Activated CD4-positive, alpha-beta T cell treated with anti-CD3 and anti-CD28 coated beads for 36 hours (primary cell): Measurements from ENCODE around the gene KIF19. TPM values are rescaled to one million over a fixed set of nuclear protein-coding genes. Genes with fewer than 3 reads are reported as not detected.

Experiments used
- ATAC-seq: fragments of 200-7000 bp; cut with Tn5 transposase; one replicate; pipeline ENCODE4 v1.10.0; 2021; ENCODE audit warnings: mild to moderate bottlenecking, moderate library complexity
- CTCF ChIA-PET: fragments of 350-600 bp; sonication (Branson Sonifier 250); formaldehyde crosslinking; loops from one replicate; lab custom pipeline; 2021; ENCODE audit warnings: antibody characterized with exemption; lab: Charles Lee
- POLR2A ChIA-PET: fragments of 350-600 bp; sonication (Branson Sonifier 250); formaldehyde crosslinking; loops from one replicate; lab custom pipeline; 2021; ENCODE audit warnings: antibody characterized with exemption, inconsistent platforms; lab: Charles Lee
- DNase-seq: peaks from one replicate; pipeline ENCODE4 v3.0.0-alpha.2; 2020
- H3K27ac Mint-ChIP-seq: one replicate; pipeline ENCODE4 v1.8.0; 2021; ENCODE audit warnings: mixed read lengths
- H3K27me3 Mint-ChIP-seq: one replicate; pipeline ENCODE4 v1.8.0; 2021; ENCODE audit warnings: mixed read lengths
- H3K36me3 Mint-ChIP-seq: one replicate; pipeline ENCODE4 v1.8.0; 2021; ENCODE audit warnings: low read depth, mixed read lengths
- H3K4me1 Mint-ChIP-seq: one replicate; pipeline ENCODE4 v1.8.0; 2021; ENCODE audit warnings: mixed read lengths
- H3K4me3 Mint-ChIP-seq: one replicate; pipeline ENCODE4 v1.8.0; 2021; ENCODE audit warnings: mild to moderate bottlenecking, moderate library complexity, mixed read lengths
- H3K9me3 Mint-ChIP-seq: one replicate; pipeline ENCODE4 v1.8.0; 2021; ENCODE audit warnings: low read depth, mixed read lengths
- intact Hi-C, 2 experiments: fragments of 100-400 bp; cut with DNase I in 1 of 2; cut with micrococcal nuclease in 1 of 2; formaldehyde crosslinking; loops; one replicate each; pipeline versions ENCODE4 v1.14.2 to v1.15.1; 2022 to 2024; cut with DNase I, micrococcal nuclease
- total RNA-seq, 2 experiments: library from RNA; stranded (reverse); gene quantifications; one replicate each; pipeline ENCODE4 v1.2.3, GENCODE V29; 2021

KIF19 gene
- total RNA-seq, 2 experiments from 2014 or later, result 0.11 TPM; not detected in 1

DNA sequence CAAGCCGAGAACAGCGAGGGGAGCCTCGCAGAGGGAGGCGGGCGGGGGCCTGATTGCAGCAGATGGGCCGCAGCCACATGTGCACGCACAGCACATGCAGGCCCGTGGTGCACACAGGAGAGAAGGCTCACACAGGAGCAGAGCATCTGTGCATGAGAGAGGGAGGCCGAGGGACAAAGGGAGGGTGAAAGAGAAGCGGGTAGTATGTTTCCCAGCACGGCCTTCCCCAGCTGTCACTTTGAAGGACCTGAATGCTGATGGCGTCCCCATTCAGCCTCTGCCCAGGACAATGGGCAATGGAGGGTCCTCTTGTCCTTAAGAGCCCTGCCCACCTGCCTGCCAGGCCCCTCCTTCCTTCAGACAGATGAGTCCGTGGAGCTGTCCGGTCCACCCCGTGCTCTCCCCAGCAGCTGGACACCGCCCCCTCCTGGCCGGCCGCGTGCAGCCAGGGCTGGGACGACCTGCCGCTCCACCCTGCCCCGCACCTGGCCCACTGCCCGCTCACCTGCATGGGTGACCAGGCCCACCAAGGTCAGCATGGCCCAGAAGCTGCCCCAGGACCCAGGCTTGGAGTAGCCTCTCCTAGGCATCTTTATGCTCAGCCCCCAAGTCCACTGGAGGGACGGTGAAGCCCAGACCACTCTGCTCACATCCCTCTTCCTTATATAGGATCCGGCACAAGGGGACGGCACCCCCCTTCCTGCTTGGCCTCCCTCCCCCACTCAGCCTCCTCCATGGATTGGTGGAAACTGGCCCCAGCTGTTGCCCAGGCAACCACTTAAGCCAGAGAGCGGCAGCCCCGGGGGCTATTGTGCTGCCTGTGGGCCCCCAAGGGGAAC is 35.4 kb downstream of the KIF19 start, which contains the start of gene BTBD17:
Gene BTBD17, minus strand, starts transcription at position 639 of the 839 bp plus-strand sequence. Its CDS starts 49 bp downstream, at position 590.
- H3K4me1 Mint-ChIP-seq, result no peaks in the 10 kb centered on the region
- intact Hi-C loops, result no loop called here
- POLR2A ChIA-PET, result no interaction called here

DNA sequence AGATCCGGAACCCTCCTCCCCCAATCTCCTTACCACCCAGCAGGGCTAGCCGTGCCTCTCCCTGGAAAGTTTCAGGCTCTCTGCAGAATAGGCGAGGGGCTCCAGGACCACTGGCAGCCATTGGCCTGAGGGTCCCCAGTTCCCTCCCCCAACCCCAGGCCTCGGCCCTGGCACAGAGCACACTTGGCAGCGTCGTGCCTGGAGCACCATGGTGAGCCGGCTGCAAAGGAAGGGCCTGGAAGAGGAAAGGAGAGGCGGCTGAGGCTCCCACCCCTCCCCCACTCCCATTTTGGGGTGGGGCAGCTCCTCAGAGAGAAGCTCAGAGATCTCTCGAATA is 36.0 kb downstream of the KIF19 start:
- peaks cover 14% of the 10 kb centered on the region for H3K27me3 Mint-ChIP-seq

More for the DNA sequence above, 35.4 kb downstream of the KIF19 start, which contains the start of gene BTBD17:
- ATAC-seq, result peak; percentile 65
- H3K27ac Mint-ChIP-seq, result no peak within 1 kb of the TSS
- H3K27me3 Mint-ChIP-seq, result peaks cover 14% of the 10 kb centered on the region
- CTCF ChIA-PET, result interaction anchor here (1.3 to 3.0 kb wide), 7 partner anchors 10 to 242 kb away, joined by 3 to 9 read pairs (median 6); no protein-coding TSS in a partner anchor
- peak; percentile 69 for DNase-seq
- H3K4me3 Mint-ChIP-seq, result no peak within 1 kb of the TSS
- H3K9me3 Mint-ChIP-seq, result no peaks in the 10 kb centered on the region
- no peaks in the 10 kb centered on the region for H3K36me3 Mint-ChIP-seq

DNA sequence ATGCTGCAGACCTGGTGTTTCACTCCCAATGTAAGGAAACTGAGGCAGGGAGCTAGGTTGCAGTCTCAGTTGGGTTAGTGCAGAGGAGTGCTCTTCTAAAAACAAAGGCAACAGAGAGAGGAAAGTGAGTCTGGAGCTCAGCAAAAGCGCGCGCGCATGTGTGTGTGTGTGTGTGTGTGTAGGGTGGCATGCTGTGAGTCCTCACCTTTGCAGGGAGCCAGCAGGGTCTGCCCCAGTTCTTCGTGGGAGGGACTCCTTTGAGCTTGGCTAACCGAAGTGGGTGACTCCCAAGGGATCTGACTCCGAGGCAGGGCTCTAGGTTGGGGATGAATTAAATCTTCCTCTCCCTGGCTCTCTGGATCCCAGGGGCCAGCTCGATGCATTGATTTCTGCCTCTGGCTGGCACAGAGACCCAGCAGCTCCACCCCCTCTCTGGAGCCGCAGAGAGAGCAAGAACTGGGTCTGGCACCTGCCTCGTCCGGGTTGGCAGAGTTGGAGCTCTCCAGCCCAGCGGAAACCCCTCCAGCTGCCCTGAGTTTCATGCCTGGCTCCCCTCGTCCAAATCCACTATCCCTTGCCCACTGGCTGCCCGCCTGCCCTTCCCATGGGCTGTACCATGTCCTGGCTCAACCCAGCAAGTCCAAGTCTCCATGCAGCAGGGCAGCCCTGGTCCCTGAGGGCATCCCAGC is 36.9 kb downstream of the KIF19 start:
- Mint-ChIP-seq H3K4me1 (no peaks in the 10 kb centered on the region), H3K4me3 (no peak overlapping the region), H3K27me3 (peaks cover 12% of the 10 kb centered on the region), H3K27ac (no peak overlapping the region), H3K9me3 (no peaks in the 10 kb centered on the region), H3K36me3 (no peaks in the 10 kb centered on the region)
- no peak for DNase-seq
- POLR2A ChIA-PET, result interaction anchor here (0.6 kb wide), 1 partner anchor 902 kb away, joined by 4 read pairs; no protein-coding TSS in a partner anchor
- CTCF ChIA-PET, result interaction anchor here (0.7 to 3.0 kb wide), 13 partner anchors 10 to 734 kb away, joined by 3 to 9 read pairs (median 3); no protein-coding TSS in a partner anchor
- intact Hi-C loops, result no loop called here
- no peak for ATAC-seq

More for the DNA sequence above, 36.0 kb downstream of the KIF19 start:
- Mint-ChIP-seq H3K36me3 (no peaks in the 10 kb centered on the region), H3K4me3 (no peak overlapping the region), H3K4me1 (no peaks in the 10 kb centered on the region), H3K9me3 (no peaks in the 10 kb centered on the region), H3K27ac (no peak overlapping the region)
- ATAC-seq (no peak), DNase-seq (no peak)
- intact Hi-C loops, result no loop called here
- ChIA-PET POLR2A (no interaction called here), CTCF (interaction anchor here (0.8 to 3.0 kb wide), 7 partner anchors 10 to 241 kb away, joined by 3 to 9 read pairs (median 6); no protein-coding TSS in a partner anchor)

DNA sequence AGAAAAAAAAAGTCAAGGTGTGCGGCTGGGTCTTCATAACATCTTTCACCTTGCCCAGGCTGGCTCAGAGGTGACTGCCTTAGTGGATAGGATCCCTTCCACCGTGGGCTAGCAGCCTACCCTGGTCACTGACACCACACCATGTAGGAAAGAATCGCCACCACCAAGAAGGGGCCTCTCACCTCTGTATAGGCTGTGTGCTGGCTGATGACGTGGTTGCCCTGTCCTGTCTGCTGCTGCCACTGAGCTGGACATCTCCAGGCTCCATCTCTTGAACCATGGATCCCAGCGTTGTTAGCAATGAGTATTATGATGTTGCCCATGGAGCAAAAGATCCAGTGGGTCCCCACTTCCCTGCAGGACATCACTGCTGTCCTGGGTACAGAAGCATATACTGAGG is 41.2 kb downstream of the KIF19 start, which contains the start of gene GPR142:
Gene GPR142, plus strand, starts transcription at position 301 of the 400 bp plus-strand sequence. CDS start 2,035 bp downstream, outside the sequence.
- intact Hi-C loops, result no loop called here
- Mint-ChIP-seq H3K27ac (no peak within 1 kb of the TSS), H3K4me1 (peaks cover 13% of the 10 kb centered on the region), H3K36me3 (no peaks in the 10 kb centered on the region), H3K27me3 (peaks cover 2% of the 10 kb centered on the region), H3K4me3 (no peak within 1 kb of the TSS), H3K9me3 (no peaks in the 10 kb centered on the region)
- ChIA-PET POLR2A (no interaction called here), CTCF (interaction anchor here (0.6 to 3.5 kb wide), 27 partner anchors 11 to 324 kb away, joined by 3 to 44 read pairs (median 6); partner anchors contain the start of genes CD300LB and CD300LD)
- DNase-seq, result no peak
- no peak for ATAC-seq

DNA sequence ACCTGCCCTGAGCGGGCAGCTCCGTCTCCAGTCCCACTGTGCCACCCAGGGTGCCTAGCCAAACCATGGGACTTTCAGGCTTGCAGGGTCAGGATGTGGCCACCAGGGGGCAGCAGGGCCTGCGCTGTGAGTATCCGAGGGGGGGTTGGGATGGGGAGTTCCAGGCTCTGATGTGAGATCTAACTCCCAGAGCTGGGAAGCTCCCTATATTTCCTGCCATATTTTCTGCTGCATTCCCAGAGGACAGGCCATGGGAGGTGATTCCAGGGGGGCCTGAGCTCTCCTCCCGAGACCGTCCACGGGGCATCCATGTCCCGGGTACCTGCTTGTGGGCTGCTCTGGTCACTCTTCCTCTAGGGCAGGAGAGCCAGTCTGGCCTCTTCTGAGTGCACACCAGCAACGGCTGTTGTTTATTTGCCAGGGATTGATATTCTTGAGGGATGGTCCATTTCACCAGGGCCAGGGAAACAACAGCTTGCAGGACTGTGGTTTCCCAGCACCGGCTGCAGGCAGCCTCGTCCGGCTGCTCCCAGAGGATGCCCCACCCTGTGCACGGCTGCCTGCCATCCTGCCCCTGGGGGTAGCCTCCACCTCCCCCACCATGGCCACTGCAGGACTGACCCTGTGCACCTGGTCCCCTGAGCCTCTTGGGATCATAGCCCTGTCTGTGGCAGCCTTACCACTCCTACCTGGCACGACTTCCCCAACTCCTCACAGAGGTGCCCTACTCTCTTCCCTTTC is 42.5 kb downstream of the KIF19 start:
- peak; percentile 74 for ATAC-seq
- Mint-ChIP-seq H3K27me3 (peaks cover 2% of the 10 kb centered on the region), H3K4me1 (peaks cover 13% of the 10 kb centered on the region), H3K36me3 (no peaks in the 10 kb centered on the region), H3K4me3 (peak overlapping the region; percentile 15), H3K9me3 (no peaks in the 10 kb centered on the region), H3K27ac (no peak overlapping the region)
- POLR2A ChIA-PET, result interaction anchor here (0.7 kb wide), 1 partner anchor 218 kb away, joined by 3 read pairs; no protein-coding TSS in a partner anchor
- intact Hi-C loops, result loop anchor here (1.0 to 2.0 kb wide), 4 partner anchors 89 to 234 kb away; no protein-coding TSS in a partner anchor
- peak; percentile 84 for DNase-seq
- CTCF ChIA-PET, result interaction anchor here (0.5 to 3.5 kb wide), 47 partner anchors 10 to 333 kb away, joined by 3 to 44 read pairs (median 5); partner anchors contain the start of genes CD300LB and CD300LD

DNA sequence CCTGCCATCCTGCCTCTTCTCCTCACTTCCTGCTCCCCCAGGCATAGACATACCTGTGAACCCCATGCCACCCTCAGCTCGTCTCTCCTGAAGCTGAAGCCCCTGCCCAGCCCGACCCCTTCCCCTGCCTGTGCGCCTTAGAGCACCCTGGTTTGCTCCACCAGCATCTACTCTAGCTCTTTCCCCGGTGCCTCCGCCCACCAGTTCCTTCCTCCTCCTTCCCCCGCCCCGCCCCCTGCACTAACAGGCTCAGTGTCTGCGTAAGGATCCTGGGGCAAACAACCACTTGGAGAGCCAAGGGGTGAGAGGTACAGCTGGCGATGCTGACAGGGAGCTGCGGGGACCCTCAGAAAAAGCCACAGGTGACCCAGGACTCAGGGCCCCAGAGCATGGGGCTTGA is 43.2 kb downstream of the KIF19 start:
- peaks cover 13% of the 10 kb centered on the region for H3K4me1 Mint-ChIP-seq
- H3K27ac Mint-ChIP-seq, result peak overlapping the region; percentile 35
- no peaks in the 10 kb centered on the region for H3K36me3 Mint-ChIP-seq
- POLR2A ChIA-PET, result interaction anchor here (0.6 to 0.7 kb wide), 2 partner anchors 217 to 843 kb away, joined by 3 to 4 read pairs; no protein-coding TSS in a partner anchor
- DNase-seq, result peak; percentile 84
- ATAC-seq, result peak; percentile 80
- CTCF ChIA-PET, result interaction anchor here (0.7 to 3.5 kb wide), 27 partner anchors 10 to 332 kb away, joined by 3 to 44 read pairs (median 5); no protein-coding TSS in a partner anchor
- H3K27me3 Mint-ChIP-seq, result peaks cover 2% of the 10 kb centered on the region
- intact Hi-C loops, result loop anchor here in 1 of 2 experiments (2.0 kb wide), 2 partner anchors 164 to 234 kb away; no protein-coding TSS in a partner anchor
- no peaks in the 10 kb centered on the region for H3K9me3 Mint-ChIP-seq
- H3K4me3 Mint-ChIP-seq, result peak overlapping the region; percentile 15

DNA sequence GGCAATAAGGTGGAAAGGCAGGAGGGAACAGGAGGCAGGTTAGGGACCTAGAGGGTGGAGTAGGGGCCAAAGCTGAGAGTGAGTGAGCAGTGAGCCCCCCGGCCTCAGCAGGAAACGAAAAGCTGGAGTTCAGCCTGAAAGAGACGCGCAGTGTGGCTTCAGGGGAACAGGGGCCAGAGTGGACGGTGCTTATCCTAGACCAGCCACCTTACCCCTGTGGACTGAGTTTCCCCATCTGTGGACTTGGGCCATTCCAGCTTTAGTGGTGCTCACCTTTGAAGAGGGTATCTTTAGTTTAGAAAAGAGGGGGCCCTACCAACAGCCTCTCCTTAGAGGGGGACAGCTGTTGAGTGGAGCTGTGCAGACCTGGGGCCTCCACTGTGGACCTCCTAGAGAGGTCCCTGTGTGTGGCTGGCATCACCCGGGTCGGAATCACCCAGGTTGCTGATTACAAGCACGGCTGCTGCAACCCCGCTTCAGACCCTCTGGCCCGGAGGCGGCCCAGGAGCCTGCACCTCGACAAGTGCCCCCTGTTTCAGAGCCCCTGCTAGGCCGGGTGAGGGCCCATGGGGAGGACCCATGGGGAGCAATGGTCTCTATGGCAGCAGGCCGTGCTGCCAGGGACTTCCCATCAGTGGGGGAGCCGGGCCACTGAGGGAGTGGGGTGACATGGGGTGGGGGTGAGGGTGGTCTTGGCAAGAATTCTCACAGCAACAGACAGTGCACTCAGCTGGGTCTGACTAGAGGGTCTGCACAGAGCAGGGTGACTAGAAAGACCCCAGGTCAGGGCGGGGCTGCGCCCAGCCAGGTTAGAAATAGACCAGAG is 43.9 kb downstream of the KIF19 start:
- POLR2A ChIA-PET, result interaction anchor here (0.6 kb wide), 1 partner anchor 842 kb away, joined by 4 read pairs; no protein-coding TSS in a partner anchor
- Mint-ChIP-seq H3K27me3 (peaks cover 2% of the 10 kb centered on the region), H3K9me3 (no peaks in the 10 kb centered on the region), H3K36me3 (no peaks in the 10 kb centered on the region), H3K27ac (peak overlapping the region; percentile 35), H3K4me3 (no peak overlapping the region), H3K4me1 (peaks cover 13% of the 10 kb centered on the region)
- ATAC-seq, result no peak
- intact Hi-C loops, result loop anchor here (2.0 to 10.0 kb wide), 3 partner anchors 163 to 365 kb away; partner anchors contain the start of gene RAB37 (in 1 of the 2)
- DNase-seq, result no peak
- CTCF ChIA-PET, result interaction anchor here (1.1 to 3.5 kb wide), 18 partner anchors 9 to 172 kb away, joined by 3 to 44 read pairs (median 8); no protein-coding TSS in a partner anchor

DNA sequence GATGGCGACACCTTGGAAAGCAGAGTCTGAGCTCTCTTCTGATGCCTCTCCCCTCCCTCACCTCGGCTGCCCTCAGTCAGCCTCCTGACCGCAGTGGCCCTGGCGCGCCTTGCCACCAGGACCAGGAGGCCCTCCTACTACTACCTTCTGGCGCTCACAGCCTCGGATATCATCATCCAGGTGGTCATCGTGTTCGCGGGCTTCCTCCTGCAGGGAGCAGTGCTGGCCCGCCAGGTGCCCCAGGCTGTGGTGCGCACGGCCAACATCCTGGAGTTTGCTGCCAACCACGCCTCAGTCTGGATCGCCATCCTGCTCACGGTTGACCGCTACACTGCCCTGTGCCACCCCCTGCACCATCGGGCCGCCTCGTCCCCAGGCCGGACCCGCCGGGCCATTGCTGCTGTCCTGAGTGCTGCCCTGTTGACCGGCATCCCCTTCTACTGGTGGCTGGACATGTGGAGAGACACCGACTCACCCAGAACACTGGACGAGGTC is 45.7 kb downstream of the KIF19 start:
- no peaks in the 10 kb centered on the region for H3K9me3 Mint-ChIP-seq
- no peak for ATAC-seq
- no peak for DNase-seq
- H3K4me1 Mint-ChIP-seq, result peaks cover 13% of the 10 kb centered on the region
- no peak overlapping the region for H3K4me3 Mint-ChIP-seq
- no peaks in the 10 kb centered on the region for H3K36me3 Mint-ChIP-seq
- POLR2A ChIA-PET, result no interaction called here
- no peak overlapping the region for H3K27ac Mint-ChIP-seq
- peaks cover 2% of the 10 kb centered on the region for H3K27me3 Mint-ChIP-seq
- intact Hi-C loops, result loop anchor here in 1 of 2 experiments (10.0 kb wide), 1 partner anchor 363 kb away; the partner anchor contains the start of gene RAB37
- CTCF ChIA-PET, result interaction anchor here (1.4 to 2.1 kb wide), 2 partner anchors 8 to 84 kb away, joined by 7 to 12 read pairs; no protein-coding TSS in a partner anchor

DNA sequence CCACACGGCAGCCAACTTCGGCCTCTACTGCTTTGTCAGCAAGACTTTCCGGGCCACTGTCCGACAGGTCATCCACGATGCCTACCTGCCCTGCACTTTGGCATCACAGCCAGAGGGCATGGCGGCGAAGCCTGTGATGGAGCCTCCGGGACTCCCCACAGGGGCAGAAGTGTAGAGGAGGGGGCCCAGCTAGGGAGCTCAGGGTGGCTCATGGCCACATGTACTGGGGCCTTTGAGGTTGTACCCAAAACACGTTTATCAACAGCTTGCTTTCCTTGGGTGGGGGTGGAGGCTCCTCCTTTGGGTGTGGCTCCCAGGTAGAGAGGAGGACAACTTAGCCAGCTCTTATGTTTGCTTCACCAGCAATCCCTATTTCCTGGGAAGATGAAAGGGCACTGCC is 46.4 kb downstream of the KIF19 start:
- Mint-ChIP-seq H3K27me3 (peaks cover 2% of the 10 kb centered on the region), H3K36me3 (no peaks in the 10 kb centered on the region), H3K27ac (no peak overlapping the region), H3K4me3 (no peak overlapping the region), H3K9me3 (no peaks in the 10 kb centered on the region), H3K4me1 (peaks cover 13% of the 10 kb centered on the region)
- intact Hi-C loops, result loop anchor here in 1 of 2 experiments (10.0 kb wide), 1 partner anchor 362 kb away; the partner anchor contains the start of gene RAB37
- POLR2A ChIA-PET, result no interaction called here
- CTCF ChIA-PET, result no interaction called here
- DNase-seq (no peak), ATAC-seq (no peak)
